ENCODE measurements around the gene MCOLN1.

MCOLN1 gene

GRCh38 chr19:7522072-7522922 is at the start of gene MCOLN1:
TSS of gene MCOLN1 (plus strand) at chr19:7522624. CDS start at chr19:7522751, 127 bp downstream.
- peak; percentile 98 for DNase-seq

GRCh38 chr19:7475665-7476064 is 46.8 kb upstream of the MCOLN1 start:
- DNase-seq: no peak

- DNase-seq: no peak
These were observed 46.2 kb upstream of the MCOLN1 start for GRCh38 chr19:7476241-7476640.

GRCh38 chr19:7476777-7477494 is 45.5 kb upstream of the MCOLN1 start:
- no peak for DNase-seq

- no peak for DNase-seq
These were observed 44.7 kb upstream of the MCOLN1 start for GRCh38 chr19:7477758-7478157.

GRCh38 chr19:7478173-7478842 is 44.1 kb upstream of the MCOLN1 start:
- DNase-seq: no peak

- no peak for DNase-seq
These were observed 43.6 kb upstream of the MCOLN1 start for GRCh38 chr19:7478843-7479227.

- peak; percentile 22 for DNase-seq
These were observed 42.0 kb upstream of the MCOLN1 start for GRCh38 chr19:7480222-7480969.

- DNase-seq: no peak
These were observed 41.5 kb upstream of the MCOLN1 start for GRCh38 chr19:7480970-7481255.

- peak; percentile 96 for DNase-seq
These were observed 39.6 kb upstream of the MCOLN1 start for GRCh38 chr19:7482584-7483439.

GRCh38 chr19:7483720-7484201 is 38.7 kb upstream of the MCOLN1 start:
- DNase-seq: peak; percentile 59

- no peak for DNase-seq
These were observed 35.5 kb upstream of the MCOLN1 start for GRCh38 chr19:7486923-7487322.

- peak; percentile 96 for DNase-seq
These were observed 33.6 kb upstream of the MCOLN1 start, which contains the start of gene PEX11G for GRCh38 chr19:7488736-7489353. TSS of gene PEX11G (minus strand) at chr19:7489035. CDS start at chr19:7489010, 25 bp downstream.

GRCh38 chr19:7489609-7490044 is 32.8 kb upstream of the MCOLN1 start:
- no peak for DNase-seq

- no peak for DNase-seq
These were observed 30.3 kb upstream of the MCOLN1 start for GRCh38 chr19:7492142-7492541.

GRCh38 chr19:7492558-7492957 is 29.9 kb upstream of the MCOLN1 start:
- DNase-seq: no peak

GRCh38 chr19:7494416-7495098 is 27.9 kb upstream of the MCOLN1 start:
- no peak for DNase-seq

- peak; percentile 40 for DNase-seq
These were observed 25.1 kb upstream of the MCOLN1 start for GRCh38 chr19:7497292-7497691.

- peak; percentile 94 for DNase-seq
These were observed 21.5 kb upstream of the MCOLN1 start for GRCh38 chr19:7500811-7501450.

- no peak for DNase-seq
These were observed 19.9 kb upstream of the MCOLN1 start for GRCh38 chr19:7502552-7502951.

Measured in NCI-H69 (cell line).